ENCODE results near the gene ELL2. TPM values are rescaled to one million over a fixed set of nuclear protein-coding genes. Genes with fewer than 3 reads are reported as not detected.

The ELL2 gene
- total and polyA plus RNA-seq, 2 donors (not counting 1 experiment from before 2014, with no cell fraction given), result 7.2 to 27.0 TPM

GRCh38 chr5:95956900-95957293 is 4.8 kb downstream of the ELL2 start:
- Histone ChIP-seq H3K4me3 (ENCODE audit: control extremely low read depth in 1 of 5, extremely low read depth in 1 of 5, insufficient read depth in 1 of 5, low read depth in 2 of 5, low read length in 4 of 5) (no peak overlapping the region), H3K9ac (ENCODE audit: low read length) (no peak overlapping the region), H3K79me2 (ENCODE audit: control insufficient read depth, insufficient read depth, low read length) (peaks cover 75% of the 10 kb centered on the region), H3K27me3 (replicated peaks in 1 of 4; ENCODE audit: control extremely low read depth in 1 of 4, control insufficient read depth in 3 of 4, insufficient read depth in 4 of 4, low read length in 3 of 4) (no peaks in the 10 kb centered on the region), H2AFZ (ENCODE audit: insufficient read depth, low read depth, low read length, poor library complexity, severe bottlenecking) (no peak overlapping the region), H3K4me1 (ENCODE audit: control insufficient read depth in 2 of 2, insufficient read depth in 2 of 2, low read length in 2 of 2) (peaks cover 16 to 29% of the 10 kb centered on the region in 2 donors), H3K4me2 (replicated peaks; ENCODE audit: low read depth, low read length, poor library complexity, severe bottlenecking) (no peak overlapping the region), H3K36me3 (replicated peaks in 1 of 2; ENCODE audit: control extremely low read depth in 1 of 2, control insufficient read depth in 1 of 2, extremely low read depth in 1 of 2, insufficient read depth in 2 of 2, low read length in 1 of 2) (no peaks in the 10 kb centered on the region), H4K20me1 (ENCODE audit: control insufficient read depth, insufficient read depth, low read length, poor library complexity, severe bottlenecking) (peaks cover 38% of the 10 kb centered on the region), H3K27ac (ENCODE audit: low read length in 2 of 2) (no peak overlapping the region), H3K9me3 (ENCODE audit: control extremely low read depth in 1 of 3, control insufficient read depth in 2 of 3, insufficient read depth in 1 of 3, low read length in 2 of 3) (no peaks in the 10 kb centered on the region)
- ChIA-PET CTCF (no interaction called here), POLR2A (no interaction called here)
- no peaks in the 10 kb centered on the region for H3K27me3 Mint-ChIP-seq
- no peak for TF ChIP-seq EZH2 (IDR thresholded peaks at IDR 0.05; ENCODE audit: borderline replicate concordance, insufficient read depth, low read depth, low read length, poor library complexity, severe bottlenecking)
- TF ChIP-seq, protein P1, sequence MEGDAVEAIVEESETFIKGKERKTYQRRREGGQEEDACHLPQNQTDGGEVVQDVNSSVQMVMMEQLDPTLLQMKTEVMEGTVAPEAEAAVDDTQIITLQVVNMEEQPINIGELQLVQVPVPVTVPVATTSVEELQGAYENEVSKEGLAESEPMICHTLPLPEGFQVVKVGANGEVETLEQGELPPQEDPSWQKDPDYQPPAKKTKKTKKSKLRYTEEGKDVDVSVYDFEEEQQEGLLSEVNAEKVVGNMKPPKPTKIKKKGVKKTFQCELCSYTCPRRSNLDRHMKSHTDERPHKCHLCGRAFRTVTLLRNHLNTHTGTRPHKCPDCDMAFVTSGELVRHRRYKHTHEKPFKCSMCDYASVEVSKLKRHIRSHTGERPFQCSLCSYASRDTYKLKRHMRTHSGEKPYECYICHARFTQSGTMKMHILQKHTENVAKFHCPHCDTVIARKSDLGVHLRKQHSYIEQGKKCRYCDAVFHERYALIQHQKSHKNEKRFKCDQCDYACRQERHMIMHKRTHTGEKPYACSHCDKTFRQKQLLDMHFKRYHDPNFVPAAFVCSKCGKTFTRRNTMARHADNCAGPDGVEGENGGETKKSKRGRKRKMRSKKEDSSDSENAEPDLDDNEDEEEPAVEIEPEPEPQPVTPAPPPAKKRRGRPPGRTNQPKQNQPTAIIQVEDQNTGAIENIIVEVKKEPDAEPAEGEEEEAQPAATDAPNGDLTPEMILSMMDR (IDR thresholded peaks at IDR 0.05), result no peak
- DNase-seq (no peak), ATAC-seq (ENCODE audit: low read depth) (no peak)
- peaks cover 54% of the 10 kb centered on the region for H3K4me1 Mint-ChIP-seq
- no peaks in the 10 kb centered on the region for H3K9me3 Mint-ChIP-seq (ENCODE audit: insufficient read depth)
- H3K4me3 Mint-ChIP-seq, result no peak overlapping the region
- H3K27ac Mint-ChIP-seq, result no peak overlapping the region
- intact Hi-C loops (cut with micrococcal nuclease), result no loop called here

DNA sequence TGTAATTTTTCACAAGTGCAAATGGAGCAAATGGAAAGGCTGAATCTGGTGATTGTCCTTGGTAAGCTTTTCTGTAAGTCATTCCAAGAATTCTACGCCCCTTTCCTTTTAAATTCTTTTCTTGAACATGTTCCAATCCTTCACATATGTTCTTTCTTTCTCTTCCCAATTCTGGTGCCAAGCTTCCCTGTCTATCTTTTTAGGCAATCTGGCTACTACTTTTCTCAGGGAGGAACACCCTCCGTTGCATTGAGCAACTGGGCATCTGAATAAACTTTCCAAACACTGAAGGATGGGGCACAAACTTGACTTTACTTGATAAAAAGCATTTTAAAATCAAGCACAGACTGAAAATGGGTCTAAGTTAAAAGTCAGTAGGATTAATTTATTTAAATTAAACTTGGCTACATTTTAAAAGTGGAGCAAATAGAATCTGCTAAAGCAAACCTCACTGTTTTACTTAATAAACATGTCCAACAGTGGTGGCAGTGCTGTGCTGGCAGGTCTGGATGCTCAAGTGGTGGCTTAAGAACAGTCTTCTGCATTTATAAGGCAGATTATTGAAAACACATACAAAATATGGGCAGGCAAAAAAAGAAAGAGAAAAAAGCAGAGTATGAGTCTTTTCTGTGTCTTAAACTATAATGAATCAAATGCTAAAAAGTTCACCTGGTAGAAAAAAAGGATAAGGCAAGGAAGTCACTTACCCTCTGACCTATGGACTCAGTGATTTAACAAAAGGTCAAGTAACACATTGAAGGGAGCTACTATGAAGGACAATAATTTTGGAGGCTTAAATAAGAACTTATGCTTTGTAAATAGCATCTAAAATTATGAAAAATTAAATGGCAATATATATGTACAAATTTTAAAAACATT is 5.4 kb downstream of the ELL2 start:
- Histone ChIP-seq H3K4me2 (replicated peaks; ENCODE audit: low read depth, low read length, poor library complexity, severe bottlenecking) (no peak overlapping the region), H3K4me3 (ENCODE audit: control extremely low read depth in 1 of 5, extremely low read depth in 1 of 5, insufficient read depth in 1 of 5, low read depth in 2 of 5, low read length in 4 of 5) (no peak overlapping the region), H3K27me3 (replicated peaks in 1 of 4; ENCODE audit: control extremely low read depth in 1 of 4, control insufficient read depth in 3 of 4, insufficient read depth in 4 of 4, low read length in 3 of 4) (no peaks in the 10 kb centered on the region), H3K4me1 (ENCODE audit: control insufficient read depth in 2 of 2, insufficient read depth in 2 of 2, low read length in 2 of 2) (peaks cover 16 to 29% of the 10 kb centered on the region in 2 donors), H2AFZ (ENCODE audit: insufficient read depth, low read depth, low read length, poor library complexity, severe bottlenecking) (no peak overlapping the region), H3K9me3 (ENCODE audit: control extremely low read depth in 1 of 3, control insufficient read depth in 2 of 3, insufficient read depth in 1 of 3, low read length in 2 of 3) (no peaks in the 10 kb centered on the region), H3K27ac (ENCODE audit: low read length in 2 of 2) (no peak overlapping the region), H4K20me1 (ENCODE audit: control insufficient read depth, insufficient read depth, low read length, poor library complexity, severe bottlenecking) (peaks cover 38% of the 10 kb centered on the region), H3K79me2 (ENCODE audit: control insufficient read depth, insufficient read depth, low read length) (peaks cover 81% of the 10 kb centered on the region), H3K9ac (ENCODE audit: low read length) (no peak overlapping the region), H3K36me3 (replicated peaks in 1 of 2; ENCODE audit: control extremely low read depth in 1 of 2, control insufficient read depth in 1 of 2, extremely low read depth in 1 of 2, insufficient read depth in 2 of 2, low read length in 1 of 2) (no peaks in the 10 kb centered on the region)
- Mint-ChIP-seq H3K27ac (no peak overlapping the region), H3K27me3 (no peaks in the 10 kb centered on the region), H3K9me3 (ENCODE audit: insufficient read depth) (no peaks in the 10 kb centered on the region), H3K4me1 (peaks cover 56% of the 10 kb centered on the region), H3K4me3 (no peak overlapping the region)
- no peak for ATAC-seq (ENCODE audit: low read depth)
- whole genome bisulfite sequencing (ENCODE audit: insufficient coverage), result 100% methylated on average over 1 of the region's 2 CpGs
- ChIA-PET CTCF (no interaction called here), POLR2A (no interaction called here)
- intact Hi-C loops (cut with micrococcal nuclease), result no loop called here
- no peak for DNase-seq
- TF ChIP-seq, protein P1 (IDR thresholded peaks at IDR 0.05), result no peak
- TF ChIP-seq EZH2 (IDR thresholded peaks at IDR 0.05; ENCODE audit: borderline replicate concordance, insufficient read depth, low read depth, low read length, poor library complexity, severe bottlenecking), result no peak
